KG1 (cell line): ENCODE data around the gene HHAT.

Experiments
- DNase-seq: peaks from one replicate; lab custom pipeline; 2025; lab: John Stamatoyannopoulos, UW

Gene HHAT

GRCh38 chr1:210328746-210329503, at the start of gene HHAT:
Gene HHAT (plus strand): TSS chr1:210328902. CDS start chr1:210348976, 20,074 bp downstream.
- DNase-seq: peak; percentile 82

GRCh38 chr1:210280221-210280620, 48.5 kb upstream of the HHAT start:
- no peak for DNase-seq

GRCh38 chr1:210288116-210288515, 40.6 kb upstream of the HHAT start:
- no peak for DNase-seq

GRCh38 chr1:210289248-210289647, 39.5 kb upstream of the HHAT start:
- DNase-seq: no peak

GRCh38 chr1:210291081-210291764, 37.5 kb upstream of the HHAT start:
- no peak for DNase-seq

GRCh38 chr1:210291786-210292230, 36.9 kb upstream of the HHAT start:
- no peak for DNase-seq

GRCh38 chr1:210292231-210292871, 36.4 kb upstream of the HHAT start:
- DNase-seq: no peak

GRCh38 chr1:210293171-210293607, 35.5 kb upstream of the HHAT start:
- DNase-seq: no peak

GRCh38 chr1:210294999-210295745, 33.5 kb upstream of the HHAT start:
- no peak for DNase-seq

GRCh38 chr1:210296682-210297081, 32.0 kb upstream of the HHAT start:
- no peak for DNase-seq

GRCh38 chr1:210298296-210298695, 30.4 kb upstream of the HHAT start:
- no peak for DNase-seq

- no peak for DNase-seq
Observed at GRCh38 chr1:210298936-210299335, 29.8 kb upstream of the HHAT start.

GRCh38 chr1:210299501-210299900, 29.2 kb upstream of the HHAT start:
- DNase-seq: no peak

- DNase-seq: no peak
Observed at GRCh38 chr1:210300923-210301614, 27.6 kb upstream of the HHAT start.

GRCh38 chr1:210301615-210302000, 27.1 kb upstream of the HHAT start:
- no peak for DNase-seq

- DNase-seq: no peak
Observed at GRCh38 chr1:210302501-210302900, 26.2 kb upstream of the HHAT start.

- DNase-seq: no peak
Observed at GRCh38 chr1:210303391-210303790, 25.3 kb upstream of the HHAT start.

GRCh38 chr1:210310562-210311153, 18.0 kb upstream of the HHAT start:
- no peak for DNase-seq

- no peak for DNase-seq
Observed at GRCh38 chr1:210311726-210312493, 16.8 kb upstream of the HHAT start.

- no peak for DNase-seq
Observed at GRCh38 chr1:210313046-210313595, 15.6 kb upstream of the HHAT start.
